ENCODE measurements around the gene CORO7. TPM values are rescaled to one million over a fixed set of nuclear protein-coding genes. Genes with fewer than 3 reads are reported as not detected.

CORO7 gene
- polyA plus RNA-seq, 6 donors from 2014 or later, result 9.0 to 40.1 (median 20.7) TPM

- H3K9me3 Mint-ChIP-seq, result no peaks in the 10 kb centered on the region
- peaks cover 25 to 40% (median 27%) of the 10 kb centered on the region in 3 donors for H3K4me1 Mint-ChIP-seq
- peaks cover 0 to 6% of the 10 kb centered on the region in 2 donors for H3K36me3 Mint-ChIP-seq
- no peaks in the 10 kb centered on the region for H3K27me3 Mint-ChIP-seq
- ATAC-seq (ENCODE audit: low read depth in 2 of 2) (peak; percentile 31 to 38), DNase-seq (peak; percentile 79)
- peak overlapping the region; percentile 96 to 99 (median 98) for H3K27ac Mint-ChIP-seq
- H3K4me3 Mint-ChIP-seq, result peak overlapping the region; percentile 86 to 97 (median 94)
Observed at GRCh38 chr16:4415538-4416199, 727 bp downstream of the CORO7 start.

GRCh38 chr16:4414187-4414917 is 2.0 kb downstream of the CORO7 start:
- H3K4me1 Mint-ChIP-seq, result peaks cover 25 to 41% (median 27%) of the 10 kb centered on the region in 3 donors
- peak; percentile 9 to 25 for ATAC-seq (ENCODE audit: low read depth in 2 of 2)

GRCh38 chr16:4412854-4413253 is 3.5 kb downstream of the CORO7 start:
- Mint-ChIP-seq H3K9me3 (no peaks in the 10 kb centered on the region), H3K36me3 (peaks cover 0 to 6% of the 10 kb centered on the region in 2 donors), H3K4me1 (peaks cover 25 to 42% (median 27%) of the 10 kb centered on the region in 3 donors), H3K4me3 (peak overlapping the region in 3 of 8 donors; percentile 28 to 57 (median 47)), H3K27ac (peak overlapping the region in 4 of 6 donors; percentile 49 to 97 (median 78)), H3K27me3 (no peaks in the 10 kb centered on the region)
- no peak for ATAC-seq (ENCODE audit: low read depth in 2 of 2)
- no peak for DNase-seq

More at GRCh38 chr16:4414187-4414917, 2.0 kb downstream of the CORO7 start:
- Mint-ChIP-seq H3K27me3 (no peaks in the 10 kb centered on the region), H3K36me3 (peaks cover 0 to 6% of the 10 kb centered on the region in 2 donors), H3K9me3 (no peaks in the 10 kb centered on the region), H3K4me3 (peak overlapping the region; percentile 68 to 96 (median 92)), H3K27ac (peak overlapping the region; percentile 96 to 99 (median 98))
- DNase-seq, result peak; percentile 56

GRCh38 chr16:4412159-4412558 is 4.2 kb downstream of the CORO7 start:
- DNase-seq (no peak), ATAC-seq (ENCODE audit: low read depth in 2 of 2) (no peak)
- peak overlapping the region in 1 of 8 donors; percentile 57 for H3K4me3 Mint-ChIP-seq
- peaks cover 0 to 6% of the 10 kb centered on the region in 2 donors for H3K36me3 Mint-ChIP-seq
- H3K27me3 Mint-ChIP-seq, result no peaks in the 10 kb centered on the region
- peaks cover 25 to 39% (median 27%) of the 10 kb centered on the region in 3 donors for H3K4me1 Mint-ChIP-seq
- no peaks in the 10 kb centered on the region for H3K9me3 Mint-ChIP-seq
- H3K27ac Mint-ChIP-seq, result peak overlapping the region in 2 of 6 donors; percentile 26 to 49

GRCh38 chr16:4411684-4412083 is 4.7 kb downstream of the CORO7 start:
- DNase-seq (no peak), ATAC-seq (ENCODE audit: low read depth in 2 of 2) (no peak)
- H3K27me3 Mint-ChIP-seq, result no peaks in the 10 kb centered on the region
- no peaks in the 10 kb centered on the region for H3K9me3 Mint-ChIP-seq
- peaks cover 21 to 36% (median 25%) of the 10 kb centered on the region in 3 donors for H3K4me1 Mint-ChIP-seq
- H3K27ac Mint-ChIP-seq, result peak overlapping the region in 1 of 6 donors; percentile 48
- peak overlapping the region in 1 of 8 donors; percentile 57 for H3K4me3 Mint-ChIP-seq
- H3K36me3 Mint-ChIP-seq, result peaks cover 0 to 6% of the 10 kb centered on the region in 2 donors

- Mint-ChIP-seq H3K9me3 (no peaks in the 10 kb centered on the region), H3K27ac (peak overlapping the region in 1 of 6 donors; percentile 76), H3K4me3 (peak overlapping the region in 3 of 8 donors; percentile 29 to 62 (median 51)), H3K27me3 (no peaks in the 10 kb centered on the region), H3K36me3 (peaks cover 0 to 11% of the 10 kb centered on the region in 2 donors), H3K4me1 (peaks cover 17 to 32% (median 23%) of the 10 kb centered on the region in 3 donors)
- ATAC-seq (ENCODE audit: low read depth in 2 of 2) (no peak), DNase-seq (no peak)
Observed at GRCh38 chr16:4410335-4411075, 5.9 kb downstream of the CORO7 start.

DNA sequence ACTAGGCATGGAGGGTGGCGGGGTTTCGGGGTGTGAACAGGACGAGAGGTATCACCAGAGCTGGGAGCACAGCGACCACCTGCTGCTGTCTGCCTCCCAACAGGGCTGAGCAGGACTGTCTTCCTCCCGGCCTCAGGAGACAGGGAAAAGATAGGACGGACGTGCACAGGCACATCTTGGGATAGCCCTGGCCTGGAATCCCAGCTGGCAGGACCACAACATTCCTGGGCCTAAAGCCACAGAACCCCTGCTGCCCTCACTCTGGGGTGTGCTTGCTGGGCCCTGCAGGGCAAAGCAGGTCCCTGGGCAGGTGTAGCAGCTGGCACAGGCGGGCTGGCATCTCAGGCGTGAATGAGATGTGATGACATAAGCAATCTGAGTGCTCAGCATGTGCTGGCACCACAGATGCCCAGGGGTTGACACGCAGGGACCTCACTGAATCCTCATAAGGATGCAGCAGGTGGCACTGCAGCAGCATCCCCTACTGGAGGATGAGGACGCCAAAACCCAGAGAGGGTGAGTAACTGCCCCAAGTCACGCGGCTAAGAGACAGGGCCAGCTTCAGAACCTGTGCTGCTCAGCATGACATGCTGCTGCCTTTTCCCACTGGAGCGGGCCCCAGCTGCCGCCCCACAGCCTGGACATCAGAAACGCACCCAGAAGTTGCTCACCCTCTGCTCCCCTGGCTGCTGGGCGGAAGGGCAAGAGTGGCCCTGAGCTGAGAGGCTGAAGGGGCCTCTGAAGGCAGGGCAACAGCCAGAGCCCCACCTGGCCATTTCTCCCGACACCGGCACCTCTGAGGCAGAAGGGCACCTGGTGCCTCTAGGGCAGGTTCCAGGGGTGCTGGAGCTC is 7.1 kb downstream of the CORO7 start:
- H3K36me3 Mint-ChIP-seq, result peaks cover 5 to 16% of the 10 kb centered on the region in 2 donors
- H3K9me3 Mint-ChIP-seq, result no peaks in the 10 kb centered on the region
- no peaks in the 10 kb centered on the region for H3K27me3 Mint-ChIP-seq
- H3K4me1 Mint-ChIP-seq, result peaks cover 5 to 24% (median 16%) of the 10 kb centered on the region in 3 donors
- H3K4me3 Mint-ChIP-seq, result peak overlapping the region in 1 of 8 donors; percentile 51
- DNase-seq (no peak), ATAC-seq (ENCODE audit: low read depth in 2 of 2) (no peak)
- H3K27ac Mint-ChIP-seq, result peak overlapping the region in 3 of 6 donors; percentile 73 to 93 (median 84)

GRCh38 chr16:4408323-4408690 is 8.1 kb downstream of the CORO7 start:
- Mint-ChIP-seq H3K4me1 (peaks cover 0 to 18% (median 15%) of the 10 kb centered on the region in 3 donors), H3K27me3 (no peaks in the 10 kb centered on the region), H3K36me3 (peaks cover 5 to 17% of the 10 kb centered on the region in 2 donors), H3K27ac (no peak overlapping the region), H3K4me3 (no peak overlapping the region), H3K9me3 (no peaks in the 10 kb centered on the region)
- DNase-seq (no peak), ATAC-seq (ENCODE audit: low read depth in 2 of 2) (no peak)

- DNase-seq (no peak), ATAC-seq (ENCODE audit: low read depth in 2 of 2) (no peak)
- peaks cover 5 to 17% of the 10 kb centered on the region in 2 donors for H3K36me3 Mint-ChIP-seq
- H3K4me1 Mint-ChIP-seq, result peaks cover 3 to 14% (median 10%) of the 10 kb centered on the region in 3 donors
- no peaks in the 10 kb centered on the region for H3K9me3 Mint-ChIP-seq
- no peak overlapping the region for H3K4me3 Mint-ChIP-seq
- no peak overlapping the region for H3K27ac Mint-ChIP-seq
- H3K27me3 Mint-ChIP-seq, result no peaks in the 10 kb centered on the region
Observed at GRCh38 chr16:4407543-4408322, 8.7 kb downstream of the CORO7 start.

DNA sequence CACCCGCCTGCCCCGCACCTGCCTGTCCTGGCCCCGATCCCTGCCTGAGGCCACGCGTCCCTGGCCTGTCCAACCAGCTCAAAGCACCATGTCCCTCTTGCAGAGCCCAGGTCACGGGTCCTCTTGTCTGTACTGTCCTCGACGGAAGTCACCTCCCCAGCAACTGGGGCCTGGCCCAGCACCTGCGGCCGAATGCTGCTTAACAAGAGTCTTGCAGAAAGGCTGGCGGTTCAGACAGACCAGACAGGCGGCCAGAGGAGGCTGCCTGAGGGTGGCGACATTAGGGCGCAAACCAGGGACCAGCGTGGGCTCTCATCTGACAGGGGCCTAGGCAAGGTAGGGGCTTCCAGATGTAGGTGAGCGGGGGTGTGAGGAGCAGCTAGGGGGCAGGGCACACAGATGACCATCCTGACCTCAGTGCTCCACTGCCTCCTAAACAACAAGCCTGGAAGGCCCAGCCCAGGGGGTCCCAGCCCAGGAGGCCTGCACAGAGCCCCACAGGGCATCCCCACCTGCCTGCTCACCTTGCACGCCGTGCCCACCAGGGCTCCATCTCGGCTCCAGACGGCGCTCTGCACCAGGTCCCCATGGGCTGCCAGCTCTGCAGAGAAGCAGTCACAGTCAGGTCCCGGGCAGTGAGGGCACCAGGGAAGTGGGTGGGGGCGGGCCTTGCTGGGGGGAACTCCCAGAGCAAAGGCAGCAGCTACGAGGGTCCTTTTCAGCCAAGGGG is 11.3 kb downstream of the CORO7 start:
- Mint-ChIP-seq H3K9me3 (no peaks in the 10 kb centered on the region), H3K4me1 (peaks cover 5 to 19% (median 14%) of the 10 kb centered on the region in 3 donors), H3K4me3 (peak overlapping the region in 1 of 8 donors; percentile 81), H3K27ac (peak overlapping the region in 3 of 6 donors; percentile 60 to 92 (median 72)), H3K27me3 (no peaks in the 10 kb centered on the region), H3K36me3 (peaks cover 5 to 29% of the 10 kb centered on the region in 2 donors)
- no peak for DNase-seq
- ATAC-seq (ENCODE audit: low read depth in 2 of 2), result no peak

- ATAC-seq (ENCODE audit: low read depth in 2 of 2) (peak; percentile 37 to 40), DNase-seq (peak; percentile 39)
- no peaks in the 10 kb centered on the region for H3K27me3 Mint-ChIP-seq
- H3K27ac Mint-ChIP-seq, result peak overlapping the region in 5 of 6 donors; percentile 72 to 93 (median 86)
- H3K4me3 Mint-ChIP-seq, result peak overlapping the region in 1 of 8 donors; percentile 81
- peaks cover 7 to 19% (median 15%) of the 10 kb centered on the region in 3 donors for H3K4me1 Mint-ChIP-seq
- H3K36me3 Mint-ChIP-seq, result peaks cover 5 to 34% of the 10 kb centered on the region in 2 donors
- H3K9me3 Mint-ChIP-seq, result no peaks in the 10 kb centered on the region
Observed at GRCh38 chr16:4404247-4404966, 12.0 kb downstream of the CORO7 start.
